ENCODE measurements around the gene SMG6.

Gene SMG6

DNA sequence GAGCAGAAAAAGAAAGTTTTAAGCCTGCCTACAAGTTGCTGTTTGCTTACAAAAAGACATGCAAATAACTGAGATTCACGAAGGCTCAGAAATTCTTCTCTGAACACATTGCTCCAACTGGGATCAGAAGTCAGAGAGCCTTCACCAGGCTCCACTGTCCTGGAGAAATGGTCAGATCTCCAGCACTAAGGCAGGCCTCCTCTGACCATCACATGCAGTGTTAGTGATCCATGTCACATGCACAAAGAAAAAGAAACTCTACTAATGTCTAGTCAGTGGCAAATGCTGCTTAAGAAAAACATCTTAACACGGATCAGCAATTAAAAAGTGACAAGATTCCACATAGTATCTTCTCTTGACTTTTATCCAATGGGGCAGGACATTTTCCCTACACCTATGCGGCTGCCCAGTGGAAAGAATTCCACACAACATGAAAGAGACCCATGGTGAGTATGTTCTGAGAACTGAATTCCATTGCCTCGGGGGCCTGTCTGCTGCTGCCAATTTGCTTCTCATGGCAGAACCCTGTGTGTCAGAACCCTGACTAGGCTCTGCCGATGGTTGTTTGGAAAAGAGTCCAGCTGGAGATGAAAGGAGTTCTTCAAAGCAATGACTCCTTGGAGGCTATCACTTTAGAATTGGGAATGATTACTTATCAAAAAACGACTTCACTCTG, 152.1 kb downstream of the SMG6 start (continued):
- no peak for TF ChIP-seq ZNF311 (tag by site-specific recombination; IDR thresholded peaks at IDR 0.05; ENCODE audit: borderline replicate concordance)
- TF ChIP-seq, protein P1, sequence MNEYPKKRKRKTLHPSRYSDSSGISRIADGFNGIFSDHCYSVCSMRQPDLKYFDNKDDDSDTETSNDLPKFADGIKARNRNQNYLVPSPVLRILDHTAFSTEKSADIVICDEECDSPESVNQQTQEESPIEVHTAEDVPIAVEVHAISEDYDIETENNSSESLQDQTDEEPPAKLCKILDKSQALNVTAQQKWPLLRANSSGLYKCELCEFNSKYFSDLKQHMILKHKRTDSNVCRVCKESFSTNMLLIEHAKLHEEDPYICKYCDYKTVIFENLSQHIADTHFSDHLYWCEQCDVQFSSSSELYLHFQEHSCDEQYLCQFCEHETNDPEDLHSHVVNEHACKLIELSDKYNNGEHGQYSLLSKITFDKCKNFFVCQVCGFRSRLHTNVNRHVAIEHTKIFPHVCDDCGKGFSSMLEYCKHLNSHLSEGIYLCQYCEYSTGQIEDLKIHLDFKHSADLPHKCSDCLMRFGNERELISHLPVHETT (tag by site-specific recombination; IDR thresholded peaks at IDR 0.05): no peak
- TF ChIP-seq ZNF626 (tag by site-specific recombination; IDR thresholded peaks at IDR 0.05): no peak
- no peak for TF ChIP-seq ZNF791 (tag by site-specific recombination; IDR thresholded peaks at IDR 0.05)
- no peak for TF ChIP-seq ZBTB48 (tag by site-specific recombination; IDR thresholded peaks at IDR 0.05)
- no peak for TF ChIP-seq ZBTB6 (tag by site-specific recombination; IDR thresholded peaks at IDR 0.05)
- TF ChIP-seq ZNF549 (tag by site-specific recombination; IDR thresholded peaks at IDR 0.05): no peak
- no peak for TF ChIP-seq ZNF132 (tag by site-specific recombination; IDR thresholded peaks at IDR 0.05; ENCODE audit: borderline replicate concordance)
- no peak for TF ChIP-seq HOXD13 (CRISPR knock-in tag; IDR thresholded peaks at IDR 0.05; ENCODE audit: borderline replicate concordance)

GRCh38 chr17:2150806-2151205, 152.8 kb downstream of the SMG6 start:
- H3K36me3 ChIP-seq (ENCODE audit: control insufficient read depth in 2 of 2, insufficient read depth in 1 of 2, low read length in 2 of 2): peaks cover 0 to 46% of the 10 kb centered on the region in 2 experiments; a peak in 2 of 3 replicates
- POLR2A ChIA-PET: no interaction called here
- no peaks in the 10 kb centered on the region for H3K9me3 ChIP-seq (ENCODE audit: control insufficient read depth, insufficient read depth, low read depth, low read length)
- H3K4me3 ChIP-seq (ENCODE audit: low read depth, low read length): no peak overlapping the region
- H3K4me1 ChIP-seq (ENCODE audit: control insufficient read depth, insufficient read depth, low read length): no peaks in the 10 kb centered on the region; the same call in 1 of the 2 replicates
- no peak for TF ChIP-seq SALL2 (tag by site-specific recombination; IDR thresholded peaks at IDR 0.05; ENCODE audit: borderline replicate concordance)
- TF ChIP-seq ZNF768 (tag by site-specific recombination; IDR thresholded peaks at IDR 0.05): no peak
- no peak for TF ChIP-seq KLF1 (tag by site-specific recombination; IDR thresholded peaks at IDR 0.05)
- no peak for TF ChIP-seq ZNF529 (tag by site-specific recombination; IDR thresholded peaks at IDR 0.05; ENCODE audit: insufficient replicate concordance)
- no peak for TF ChIP-seq WT1 (tag by site-specific recombination; IDR thresholded peaks at IDR 0.05)
- TF ChIP-seq, protein P2, sequence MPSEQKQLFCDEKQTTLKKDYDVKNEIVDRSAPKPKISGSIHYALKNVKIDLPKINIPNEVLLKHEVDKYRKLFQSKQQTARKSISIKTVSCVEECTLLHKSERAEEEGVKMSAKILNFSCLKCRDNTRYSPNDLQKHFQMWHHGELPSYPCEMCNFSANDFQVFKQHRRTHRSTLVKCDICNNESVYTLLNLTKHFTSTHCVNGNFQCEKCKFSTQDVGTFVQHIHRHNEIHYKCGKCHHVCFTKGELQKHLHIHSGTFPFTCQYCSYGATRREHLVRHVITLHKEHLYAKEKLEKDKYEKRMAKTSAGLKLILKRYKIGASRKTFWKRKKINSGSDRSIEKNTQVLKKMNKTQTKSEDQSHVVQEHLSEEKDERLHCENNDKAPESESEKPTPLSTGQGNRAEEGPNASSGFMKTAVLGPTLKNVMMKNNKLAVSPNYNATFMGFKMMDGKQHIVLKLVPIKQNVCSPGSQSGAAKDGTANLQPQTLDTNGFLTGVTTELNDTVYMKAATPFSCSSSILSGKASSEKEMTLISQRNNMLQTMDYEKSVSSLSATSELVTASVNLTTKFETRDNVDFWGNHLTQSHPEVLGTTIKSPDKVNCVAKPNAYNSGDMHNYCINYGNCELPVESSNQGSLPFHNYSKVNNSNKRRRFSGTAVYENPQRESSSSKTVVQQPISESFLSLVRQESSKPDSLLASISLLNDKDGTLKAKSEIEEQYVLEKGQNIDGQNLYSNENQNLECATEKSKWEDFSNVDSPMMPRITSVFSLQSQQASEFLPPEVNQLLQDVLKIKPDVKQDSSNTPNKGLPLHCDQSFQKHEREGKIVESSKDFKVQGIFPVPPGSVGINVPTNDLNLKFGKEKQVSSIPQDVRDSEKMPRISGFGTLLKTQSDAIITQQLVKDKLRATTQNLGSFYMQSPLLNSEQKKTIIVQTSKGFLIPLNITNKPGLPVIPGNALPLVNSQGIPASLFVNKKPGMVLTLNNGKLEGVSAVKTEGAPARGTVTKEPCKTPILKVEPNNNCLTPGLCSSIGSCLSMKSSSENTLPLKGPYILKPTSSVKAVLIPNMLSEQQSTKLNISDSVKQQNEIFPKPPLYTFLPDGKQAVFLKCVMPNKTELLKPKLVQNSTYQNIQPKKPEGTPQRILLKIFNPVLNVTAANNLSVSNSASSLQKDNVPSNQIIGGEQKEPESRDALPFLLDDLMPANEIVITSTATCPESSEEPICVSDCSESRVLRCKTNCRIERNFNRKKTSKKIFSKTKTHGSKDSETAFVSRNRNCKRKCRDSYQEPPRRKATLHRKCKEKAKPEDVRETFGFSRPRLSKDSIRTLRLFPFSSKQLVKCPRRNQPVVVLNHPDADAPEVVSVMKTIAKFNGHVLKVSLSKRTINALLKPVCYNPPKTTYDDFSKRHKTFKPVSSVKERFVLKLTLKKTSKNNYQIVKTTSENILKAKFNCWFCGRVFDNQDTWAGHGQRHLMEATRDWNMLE (tag by site-specific recombination; conservative IDR thresholded peaks at IDR 0.05; ENCODE audit: low read depth): no peak
- no peak for TF ChIP-seq ZNF426 (tag by site-specific recombination; IDR thresholded peaks at IDR 0.05)
- TF ChIP-seq, protein P3, sequence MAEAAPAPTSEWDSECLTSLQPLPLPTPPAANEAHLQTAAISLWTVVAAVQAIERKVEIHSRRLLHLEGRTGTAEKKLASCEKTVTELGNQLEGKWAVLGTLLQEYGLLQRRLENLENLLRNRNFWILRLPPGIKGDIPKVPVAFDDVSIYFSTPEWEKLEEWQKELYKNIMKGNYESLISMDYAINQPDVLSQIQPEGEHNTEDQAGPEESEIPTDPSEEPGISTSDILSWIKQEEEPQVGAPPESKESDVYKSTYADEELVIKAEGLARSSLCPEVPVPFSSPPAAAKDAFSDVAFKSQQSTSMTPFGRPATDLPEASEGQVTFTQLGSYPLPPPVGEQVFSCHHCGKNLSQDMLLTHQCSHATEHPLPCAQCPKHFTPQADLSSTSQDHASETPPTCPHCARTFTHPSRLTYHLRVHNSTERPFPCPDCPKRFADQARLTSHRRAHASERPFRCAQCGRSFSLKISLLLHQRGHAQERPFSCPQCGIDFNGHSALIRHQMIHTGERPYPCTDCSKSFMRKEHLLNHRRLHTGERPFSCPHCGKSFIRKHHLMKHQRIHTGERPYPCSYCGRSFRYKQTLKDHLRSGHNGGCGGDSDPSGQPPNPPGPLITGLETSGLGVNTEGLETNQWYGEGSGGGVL (tag by site-specific recombination; IDR thresholded peaks at IDR 0.05): no peak
- no peak for TF ChIP-seq ZNF184 (tag by site-specific recombination; IDR thresholded peaks at IDR 0.05)
- TF ChIP-seq ZNF169 (tag by site-specific recombination; IDR thresholded peaks at IDR 0.05): no peak
- no peak for TF ChIP-seq BCL11A (tag by site-specific recombination; IDR thresholded peaks at IDR 0.05; ENCODE audit: low read depth)
- no peak for TF ChIP-seq ZNF2 (tag by site-specific recombination; IDR thresholded peaks at IDR 0.05)
- CTCF ChIA-PET: interaction anchor here (0.6 kb wide), 1 partner anchor 242 kb away, joined by 4 read pairs; no protein-coding TSS in a partner anchor
- H3K27ac ChIP-seq (ENCODE audit: extremely low read depth, low read depth, low read length): no peak overlapping the region
